Jurkat, Clone E6-1 (cell line): ENCODE results near the gene ALDH3B1.

Experiments used
- DNase-seq: peaks from one replicate; pipeline ENCODE4 v3.0.0-alpha.2; 2011; ENCODE audit warnings: low read depth, low spot score
- H3K4me3 ChIP-seq: 2 replicates; pipeline ENCODE4 v1.5.1; 2011; ENCODE audit warnings: mild to moderate bottlenecking, low read length, control low read depth, moderate library complexity

The ALDH3B1 gene

DNA sequence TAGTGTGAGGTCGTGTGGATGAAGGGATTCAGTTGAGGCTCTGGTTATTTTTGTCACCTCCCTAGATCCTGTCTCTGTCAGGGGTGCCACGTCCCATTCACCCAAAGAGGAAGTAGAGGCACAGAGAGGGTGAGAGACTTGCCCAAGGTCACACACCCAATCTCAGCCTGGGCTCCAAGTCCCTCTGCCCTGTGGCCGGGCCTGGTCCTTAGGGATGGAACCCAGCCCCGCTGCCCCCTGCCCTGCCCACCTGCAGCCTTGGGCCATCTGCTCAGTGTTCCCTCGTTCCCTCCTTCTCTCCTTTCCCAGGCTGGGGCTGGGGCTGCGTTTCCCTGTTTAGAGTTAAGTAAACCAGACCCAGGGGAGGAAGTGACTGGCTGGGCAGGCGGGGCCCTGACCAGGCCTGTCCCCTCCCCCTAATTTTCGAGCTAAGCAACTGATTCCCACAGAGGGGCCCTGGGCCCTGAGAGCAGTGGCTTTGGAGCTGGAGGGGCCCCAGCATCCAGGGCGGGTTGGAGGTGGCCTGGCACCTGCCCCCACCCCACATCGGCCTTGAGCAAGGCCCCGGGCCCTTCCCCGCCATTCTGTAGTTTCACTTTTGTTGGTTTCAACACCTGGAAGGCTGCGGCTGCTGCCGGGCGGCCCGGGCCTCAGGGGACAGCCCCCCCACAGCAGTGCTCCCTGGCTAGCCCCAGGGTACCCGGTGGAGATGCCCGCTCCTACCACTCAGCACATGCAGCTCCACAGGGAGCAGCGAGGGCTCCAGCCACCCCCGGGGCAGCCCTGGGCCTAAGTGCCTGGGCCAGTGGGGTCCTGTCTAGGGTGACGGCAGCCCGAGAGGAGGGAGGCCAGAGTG, 30.2 kb downstream of the ALDH3B1 start:
- H3K4me3 ChIP-seq = peak overlapping the region; percentile 6
- DNase-seq = peak; percentile 15

DNA sequence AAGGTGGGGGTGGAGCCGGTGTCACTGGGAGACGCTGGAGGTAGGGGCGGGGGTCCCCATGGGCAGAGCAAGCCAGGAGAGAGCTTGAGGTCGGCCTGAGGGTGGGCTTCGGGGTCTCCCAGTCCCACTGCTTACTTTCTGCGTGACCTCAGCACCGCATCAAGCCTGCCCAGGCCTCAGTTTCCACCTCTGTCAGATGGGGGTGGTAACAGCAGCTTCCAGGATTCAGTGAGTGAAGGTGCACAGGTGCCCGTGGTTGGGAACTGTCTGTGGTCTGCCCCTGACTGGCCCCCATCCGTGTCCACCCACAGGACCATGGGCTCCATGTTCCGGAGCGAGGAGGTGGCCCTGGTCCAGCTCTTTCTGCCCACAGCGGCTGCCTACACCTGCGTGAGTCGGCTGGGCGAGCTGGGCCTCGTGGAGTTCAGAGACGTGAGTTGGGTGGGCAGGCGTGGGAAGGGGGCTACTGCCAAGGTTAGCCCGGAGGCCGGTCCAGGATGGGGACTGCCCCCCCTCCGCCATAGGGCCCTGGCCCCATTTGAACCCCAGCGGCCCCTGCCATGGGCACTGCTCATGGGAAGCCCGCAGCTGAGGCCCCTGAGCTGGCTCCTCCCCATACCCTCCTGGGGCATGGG, 30.9 kb downstream of the ALDH3B1 start:
- peak overlapping the region; percentile 6; the same call in 1 of the 2 replicates for H3K4me3 ChIP-seq

DNA sequence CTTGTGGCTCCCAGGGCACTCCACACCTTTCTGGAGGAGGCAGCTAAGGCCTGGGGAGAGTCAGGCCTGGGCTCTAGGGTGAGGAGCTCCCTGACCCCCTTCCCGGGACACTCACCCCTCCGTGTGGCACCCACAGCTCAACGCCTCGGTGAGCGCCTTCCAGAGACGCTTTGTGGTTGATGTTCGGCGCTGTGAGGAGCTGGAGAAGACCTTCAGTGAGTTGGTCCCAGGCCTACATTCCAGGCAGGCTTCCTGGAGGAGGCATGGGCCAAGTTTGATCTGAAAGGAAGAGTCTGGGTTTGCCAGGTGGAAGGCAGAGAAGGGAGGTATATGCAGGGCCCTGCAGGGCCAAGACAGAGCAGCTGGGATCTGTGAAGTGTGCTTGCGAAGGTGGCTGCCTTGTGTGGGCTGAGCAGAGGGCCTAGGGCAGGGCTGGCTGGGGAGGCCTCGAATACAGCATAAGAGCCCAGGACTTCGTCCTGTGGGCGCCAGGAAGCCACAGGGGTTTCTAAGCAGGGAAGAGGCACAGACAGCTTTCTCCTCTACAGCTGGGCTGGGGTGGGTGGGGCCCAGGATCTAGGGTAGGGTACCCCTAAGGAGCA, 31.6 kb downstream of the ALDH3B1 start:
- H3K4me3 ChIP-seq = no peak overlapping the region

More for the DNA sequence above, 30.9 kb downstream of the ALDH3B1 start:
- DNase-seq = no peak

DNA sequence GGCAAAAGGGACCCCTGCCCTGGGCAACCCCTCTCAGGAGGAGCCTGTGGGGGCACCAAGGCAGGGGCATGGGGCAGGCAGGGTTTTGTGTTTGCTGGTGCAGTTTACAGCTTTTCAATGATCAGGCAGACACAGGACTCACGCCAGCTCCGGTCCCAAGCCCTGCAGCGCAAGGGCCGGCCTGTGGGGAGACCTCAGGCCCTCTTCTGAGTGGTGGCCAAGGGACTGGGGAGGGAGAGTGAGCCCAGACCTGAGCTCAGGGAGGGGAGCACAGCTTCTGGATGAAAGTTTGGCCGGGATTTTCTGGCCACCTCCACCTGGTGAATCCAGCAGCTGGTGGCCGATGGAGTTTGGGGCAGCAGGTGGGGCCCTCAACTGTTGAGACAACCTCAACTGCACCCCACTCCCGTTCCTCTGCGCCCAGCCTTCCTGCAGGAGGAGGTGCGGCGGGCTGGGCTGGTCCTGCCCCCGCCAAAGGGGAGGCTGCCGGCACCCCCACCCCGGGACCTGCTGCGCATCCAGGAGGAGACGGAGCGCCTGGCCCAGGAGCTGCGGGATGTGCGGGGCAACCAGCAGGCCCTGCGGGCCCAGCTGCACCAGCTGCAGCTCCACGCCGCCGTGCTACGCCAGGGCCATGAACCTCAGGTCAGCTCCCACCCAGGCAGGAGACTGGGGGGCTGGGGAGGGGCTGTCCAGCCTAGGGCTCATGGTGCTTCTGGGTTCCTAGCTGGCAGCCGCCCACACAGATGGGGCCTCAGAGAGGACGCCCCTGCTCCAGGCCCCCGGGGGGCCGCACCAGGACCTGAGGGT, 32.3 kb downstream of the ALDH3B1 start:
- no peak overlapping the region for H3K4me3 ChIP-seq
- no peak for DNase-seq

More for the DNA sequence above, 31.6 kb downstream of the ALDH3B1 start:
- DNase-seq = no peak

DNA sequence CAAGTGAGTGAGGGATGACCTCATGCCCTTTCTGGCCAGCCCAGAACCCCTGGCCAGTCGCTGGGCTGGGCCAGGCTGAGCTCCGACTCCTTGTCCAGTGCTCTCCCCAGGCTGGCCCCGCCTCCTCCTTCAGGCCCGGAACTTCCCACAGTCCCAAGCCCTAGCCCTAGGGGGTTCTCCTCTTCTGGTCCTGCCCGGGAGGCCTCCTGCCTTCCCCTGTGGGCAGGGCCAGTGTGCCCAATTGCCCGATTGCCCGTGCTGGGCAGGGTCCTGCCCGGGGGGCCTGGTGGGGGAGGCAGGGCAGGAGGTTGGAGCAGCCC, 32.9 kb downstream of the ALDH3B1 start:
- no peak overlapping the region for H3K4me3 ChIP-seq
- DNase-seq = no peak

DNA sequence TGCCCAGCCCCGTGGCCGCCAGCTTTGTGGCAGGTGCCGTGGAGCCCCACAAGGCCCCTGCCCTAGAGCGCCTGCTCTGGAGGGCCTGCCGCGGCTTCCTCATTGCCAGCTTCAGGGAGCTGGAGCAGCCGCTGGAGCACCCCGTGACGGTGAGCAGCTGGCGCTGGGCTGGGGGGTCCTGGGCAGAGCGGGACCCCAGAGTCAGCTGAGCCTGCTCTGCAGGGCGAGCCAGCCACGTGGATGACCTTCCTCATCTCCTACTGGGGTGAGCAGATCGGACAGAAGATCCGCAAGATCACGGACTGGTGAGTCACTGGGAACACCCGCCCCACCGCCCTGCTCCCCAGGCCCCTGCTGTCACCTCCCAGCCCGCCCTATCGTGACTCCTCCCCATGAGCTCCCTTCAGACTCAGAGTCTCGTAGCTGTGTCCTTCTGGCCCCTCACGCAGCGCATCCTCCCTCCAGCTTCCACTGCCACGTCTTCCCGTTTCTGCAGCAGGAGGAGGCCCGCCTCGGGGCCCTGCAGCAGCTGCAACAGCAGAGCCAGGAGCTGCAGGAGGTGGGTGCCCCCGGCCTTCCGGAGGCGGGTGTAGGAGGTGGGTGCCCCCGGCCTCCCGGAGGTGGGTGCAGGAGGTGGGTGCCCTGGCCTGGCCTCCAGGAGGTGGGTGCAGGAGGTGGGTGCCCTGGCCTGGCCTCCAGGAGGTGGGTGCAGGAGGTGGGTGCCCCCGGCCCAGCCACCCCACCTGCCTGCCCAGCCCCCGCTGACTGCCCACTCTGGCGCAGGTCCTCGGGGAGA, 33.4 kb downstream of the ALDH3B1 start:
- no peak for DNase-seq

DNA sequence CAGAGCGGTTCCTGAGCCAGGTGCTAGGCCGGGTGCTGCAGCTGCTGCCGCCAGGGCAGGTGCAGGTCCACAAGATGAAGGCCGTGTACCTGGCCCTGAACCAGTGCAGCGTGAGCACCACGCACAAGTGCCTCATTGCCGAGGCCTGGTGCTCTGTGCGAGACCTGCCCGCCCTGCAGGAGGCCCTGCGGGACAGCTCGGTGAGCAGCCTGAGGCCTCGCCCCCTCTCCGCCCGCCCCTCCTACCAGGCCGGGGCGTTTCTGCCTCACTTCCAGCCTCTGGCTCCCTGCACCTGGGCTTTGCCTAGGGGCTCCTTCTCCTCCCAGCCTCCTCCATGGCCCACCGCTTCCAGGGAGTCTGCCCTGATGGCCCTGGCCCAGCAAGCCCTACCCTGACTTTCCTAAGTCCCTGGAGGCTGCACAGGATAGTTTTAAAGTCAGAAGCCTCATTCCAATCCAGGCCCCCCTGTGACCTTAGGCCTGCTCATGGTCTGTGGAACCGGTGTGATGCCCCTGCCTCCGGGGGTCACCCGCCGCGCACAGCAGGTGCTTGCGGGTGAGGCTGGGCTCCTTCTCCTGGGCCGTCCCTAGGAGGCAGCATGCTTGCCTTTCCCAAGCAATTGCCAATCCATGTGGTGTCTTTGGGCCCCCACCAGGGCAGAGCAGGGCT, 34.2 kb downstream of the ALDH3B1 start:
- H3K4me3 ChIP-seq = no peak overlapping the region
- DNase-seq = no peak

More for the DNA sequence above, 33.4 kb downstream of the ALDH3B1 start:
- H3K4me3 ChIP-seq = no peak overlapping the region

DNA sequence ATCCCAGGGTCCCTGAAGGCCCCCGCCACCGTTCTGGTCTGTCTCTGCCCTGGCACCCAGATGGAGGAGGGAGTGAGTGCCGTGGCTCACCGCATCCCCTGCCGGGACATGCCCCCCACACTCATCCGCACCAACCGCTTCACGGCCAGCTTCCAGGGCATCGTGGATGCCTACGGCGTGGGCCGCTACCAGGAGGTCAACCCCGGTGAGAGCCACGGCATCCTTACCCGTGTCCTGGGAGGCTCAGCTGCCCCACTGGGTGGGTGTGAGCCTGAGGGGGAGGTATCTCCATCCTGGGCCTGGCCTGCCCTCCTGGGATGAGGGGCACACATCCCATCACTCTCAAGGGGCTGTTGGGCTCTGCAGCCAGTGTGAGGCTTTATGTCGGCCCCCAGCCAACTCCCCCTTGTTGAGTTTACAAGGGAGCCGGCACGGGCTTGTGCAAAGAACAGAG, 34.8 kb downstream of the ALDH3B1 start:
- no peak for DNase-seq
- no peak overlapping the region for H3K4me3 ChIP-seq

DNA sequence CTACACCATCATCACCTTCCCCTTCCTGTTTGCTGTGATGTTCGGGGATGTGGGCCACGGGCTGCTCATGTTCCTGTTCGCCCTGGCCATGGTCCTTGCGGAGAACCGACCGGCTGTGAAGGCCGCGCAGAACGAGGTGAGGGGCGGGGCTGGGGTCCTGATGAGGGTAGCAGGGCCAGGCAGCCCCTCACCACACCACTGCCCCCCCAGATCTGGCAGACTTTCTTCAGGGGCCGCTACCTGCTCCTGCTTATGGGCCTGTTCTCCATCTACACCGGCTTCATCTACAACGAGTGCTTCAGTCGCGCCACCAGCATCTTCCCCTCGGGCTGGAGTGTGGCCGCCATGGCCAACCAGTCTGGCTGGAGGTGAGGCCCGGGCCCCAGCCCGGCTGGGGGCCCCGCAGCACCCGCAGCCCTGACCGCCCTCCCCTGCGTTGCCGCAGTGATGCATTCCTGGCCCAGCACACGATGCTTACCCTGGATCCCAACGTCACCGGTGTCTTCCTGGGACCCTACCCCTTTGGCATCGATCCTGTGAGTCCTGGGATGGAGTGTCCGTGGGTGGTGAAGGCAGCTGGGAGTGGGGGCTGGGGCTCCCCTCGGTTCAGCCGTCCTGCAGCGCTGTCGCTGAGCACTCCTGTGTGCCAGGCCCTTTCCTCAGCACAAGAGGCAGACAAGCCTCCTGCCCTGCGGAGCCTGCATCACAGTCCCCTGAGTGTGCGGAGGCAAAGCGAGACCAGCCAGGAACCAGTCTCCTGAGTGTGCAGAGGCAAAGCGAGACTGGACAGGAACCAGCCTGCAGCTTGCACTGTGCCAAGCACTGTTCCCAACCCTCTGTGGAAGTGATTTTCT, 37.5 kb downstream of the ALDH3B1 start:
- no peak for DNase-seq

DNA sequence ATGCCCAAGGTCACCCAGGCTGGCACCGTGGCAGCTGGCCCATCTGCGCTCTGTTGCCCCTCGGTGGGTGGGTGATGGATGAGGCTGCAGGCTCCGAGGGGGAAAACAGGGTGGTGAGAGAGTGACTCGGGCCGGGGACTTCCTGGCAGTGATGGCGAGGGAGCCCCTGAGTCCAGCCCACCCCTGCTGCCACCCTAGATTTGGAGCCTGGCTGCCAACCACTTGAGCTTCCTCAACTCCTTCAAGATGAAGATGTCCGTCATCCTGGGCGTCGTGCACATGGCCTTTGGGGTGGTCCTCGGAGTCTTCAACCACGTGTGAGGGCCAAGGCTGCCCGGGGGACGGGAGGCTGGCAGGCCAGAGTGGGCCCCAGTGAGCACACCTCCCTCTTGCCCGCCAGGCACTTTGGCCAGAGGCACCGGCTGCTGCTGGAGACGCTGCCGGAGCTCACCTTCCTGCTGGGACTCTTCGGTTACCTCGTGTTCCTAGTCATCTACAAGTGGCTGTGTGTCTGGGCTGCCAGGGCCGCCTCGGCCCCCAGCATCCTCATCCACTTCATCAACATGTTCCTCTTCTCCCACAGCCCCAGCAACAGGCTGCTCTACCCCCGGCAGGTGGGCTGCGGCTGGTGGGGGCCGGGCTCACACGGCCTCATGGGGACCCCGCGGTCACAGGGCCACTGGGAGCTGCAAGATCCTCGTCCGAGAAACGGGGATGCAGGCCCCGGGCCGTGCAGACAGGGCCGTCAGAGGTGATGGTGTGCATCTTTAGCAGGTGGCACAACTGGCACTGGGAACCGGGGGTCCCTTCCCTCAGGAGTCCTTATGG, 38.8 kb downstream of the ALDH3B1 start:
- DNase-seq = no peak
- H3K4me3 ChIP-seq = no peak overlapping the region

More for the DNA sequence above, 37.5 kb downstream of the ALDH3B1 start:
- no peak overlapping the region for H3K4me3 ChIP-seq

DNA sequence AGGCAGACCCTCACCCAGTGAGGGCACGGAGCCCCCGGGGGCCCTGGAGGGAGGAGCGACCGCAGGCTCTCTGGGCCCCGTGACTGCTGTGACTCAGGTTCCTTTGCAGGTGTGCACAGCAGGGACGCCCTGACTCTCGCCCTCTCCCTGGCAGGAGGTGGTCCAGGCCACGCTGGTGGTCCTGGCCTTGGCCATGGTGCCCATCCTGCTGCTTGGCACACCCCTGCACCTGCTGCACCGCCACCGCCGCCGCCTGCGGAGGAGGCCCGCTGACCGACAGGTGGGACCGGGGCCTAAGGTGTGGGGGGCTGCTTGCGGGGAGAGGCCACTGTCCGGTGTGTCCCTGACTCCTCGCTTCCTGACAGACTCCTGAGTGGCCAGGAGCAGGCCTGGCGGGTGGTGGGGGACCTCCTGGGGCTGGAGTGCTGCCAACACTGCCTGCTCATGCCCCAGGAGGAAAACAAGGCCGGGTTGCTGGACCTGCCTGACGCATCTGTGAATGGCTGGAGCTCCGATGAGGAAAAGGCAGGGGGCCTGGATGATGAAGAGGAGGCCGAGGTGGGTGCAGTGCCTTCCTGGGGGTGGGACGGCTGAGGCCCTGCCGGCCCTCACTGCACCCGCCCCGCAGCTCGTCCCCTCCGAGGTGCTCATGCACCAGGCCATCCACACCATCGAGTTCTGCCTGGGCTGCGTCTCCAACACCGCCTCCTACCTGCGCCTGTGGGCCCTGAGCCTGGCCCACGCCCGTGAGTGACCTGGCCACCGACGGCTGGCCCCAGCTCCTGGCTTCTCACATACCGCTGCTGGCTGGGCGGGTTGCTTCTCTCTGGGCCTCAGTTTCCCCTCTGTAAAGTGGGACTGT, 39.6 kb downstream of the ALDH3B1 start:
- no peak for DNase-seq

DNA sequence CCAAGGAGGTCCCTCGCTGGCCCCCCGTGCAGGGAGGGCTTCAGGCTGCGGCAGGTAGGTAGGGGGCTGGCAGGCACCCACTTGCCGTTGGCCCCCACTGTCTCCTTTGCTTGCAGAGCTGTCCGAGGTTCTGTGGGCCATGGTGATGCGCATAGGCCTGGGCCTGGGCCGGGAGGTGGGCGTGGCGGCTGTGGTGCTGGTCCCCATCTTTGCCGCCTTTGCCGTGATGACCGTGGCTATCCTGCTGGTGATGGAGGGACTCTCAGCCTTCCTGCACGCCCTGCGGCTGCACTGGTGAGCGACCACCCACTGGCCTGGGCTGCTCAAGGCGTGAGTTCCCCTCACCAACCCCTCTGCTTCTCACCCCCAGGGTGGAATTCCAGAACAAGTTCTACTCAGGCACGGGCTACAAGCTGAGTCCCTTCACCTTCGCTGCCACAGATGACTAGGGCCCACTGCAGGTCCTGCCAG, 40.3 kb downstream of the ALDH3B1 start:
- no peak for DNase-seq
- H3K4me3 ChIP-seq = no peak overlapping the region

More for the DNA sequence above, 39.6 kb downstream of the ALDH3B1 start:
- no peak overlapping the region for H3K4me3 ChIP-seq

DNA sequence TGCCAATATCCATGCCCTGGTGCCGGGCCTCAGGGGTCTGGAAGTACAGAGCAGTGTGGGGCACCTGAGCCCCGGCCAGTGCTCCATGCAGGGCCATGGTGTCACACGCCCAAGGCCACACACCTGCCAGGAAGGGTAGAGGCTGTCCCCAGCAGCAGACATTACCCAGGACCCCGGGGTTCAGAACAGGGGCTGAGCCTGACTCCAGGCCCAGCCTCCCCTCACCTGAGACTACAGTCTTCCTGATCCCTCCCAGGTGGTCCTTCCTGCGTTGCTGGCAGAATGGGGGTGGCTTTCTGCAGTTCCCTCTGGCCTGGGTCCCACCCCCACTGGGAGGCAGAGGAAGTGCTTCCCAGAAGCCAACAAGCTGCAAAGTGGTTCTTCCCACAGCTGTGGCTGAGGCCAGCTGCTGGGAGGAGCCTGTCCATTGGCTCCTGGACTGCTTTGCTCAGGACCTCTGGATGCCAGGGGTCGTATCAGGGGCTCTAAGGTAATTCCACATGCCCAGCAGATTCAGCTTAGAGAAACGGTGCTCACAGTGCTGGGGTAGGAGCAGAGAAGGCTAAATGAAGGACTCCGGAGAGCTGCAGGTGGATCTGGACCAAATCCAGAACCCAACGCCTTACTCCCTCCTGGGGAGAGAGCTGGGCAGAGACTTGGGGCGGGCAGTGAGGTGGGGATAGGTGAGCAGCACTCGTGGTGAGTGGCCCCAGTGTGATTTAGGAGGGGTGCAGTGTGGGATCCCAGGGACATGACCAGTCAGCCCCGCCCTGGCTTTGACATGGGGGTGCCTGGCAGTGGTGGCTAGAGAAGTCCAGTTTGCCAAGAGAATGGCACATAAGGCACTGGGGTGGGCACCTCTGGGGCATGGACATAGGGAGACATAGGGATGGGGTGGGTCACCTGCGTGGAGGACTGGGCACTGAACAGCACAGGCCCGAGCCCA, 41.3 kb downstream of the ALDH3B1 start:
- no peak for DNase-seq

DNA sequence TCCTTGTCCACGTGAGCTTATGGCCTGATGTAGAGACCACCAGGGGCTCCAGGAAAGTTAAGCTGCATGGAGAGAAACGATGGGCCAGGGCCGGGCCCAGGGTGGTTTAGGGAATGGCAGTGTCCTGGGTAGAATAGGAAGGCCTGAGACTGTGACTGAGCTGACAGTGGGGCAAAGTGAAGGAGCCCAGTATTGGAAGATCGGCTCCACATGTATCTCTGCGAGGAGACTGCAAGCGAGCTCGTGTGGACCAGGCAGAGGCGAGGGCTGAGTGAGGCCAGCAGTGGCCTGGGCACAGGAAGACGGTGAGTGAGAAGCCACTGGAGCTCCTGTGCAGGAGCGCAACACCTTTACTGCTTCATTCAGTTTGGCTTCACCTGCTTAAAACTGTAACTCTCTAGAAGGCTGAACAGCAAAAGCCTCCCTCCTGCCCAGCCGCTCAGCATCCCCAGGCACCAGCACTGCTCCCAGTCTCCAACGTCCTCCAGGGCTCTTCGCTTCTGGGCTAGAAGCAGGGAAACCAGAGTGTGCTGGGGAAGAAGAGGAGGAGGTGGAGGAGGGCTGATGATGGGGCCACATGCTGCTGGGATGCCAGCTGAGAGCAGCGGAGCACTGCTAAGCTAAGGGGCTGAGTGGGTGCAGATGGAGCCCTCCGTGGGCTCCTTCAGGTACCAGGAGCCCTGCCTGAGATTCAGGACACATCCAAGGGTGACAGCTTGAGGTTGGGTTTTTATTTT, 42.2 kb downstream of the ALDH3B1 start:
- DNase-seq = no peak
- H3K4me3 ChIP-seq = no peak overlapping the region

More for the DNA sequence above, 41.3 kb downstream of the ALDH3B1 start:
- H3K4me3 ChIP-seq = no peak overlapping the region
